MM.1S (cell line): Measurements from ENCODE around the gene TRAF1.

Experiments
- DNase-seq: peaks from one replicate; pipeline ENCODE4 v3.0.0-alpha.2; 2015
- H2AFZ ChIP-seq: fragments of 300-600 bp; sonication (generic); 2 replicates; pipeline ENCODE4 v1.6.0; 2016; ENCODE audit warnings: antibody characterized with exemption, low read length
- H3F3A ChIP-seq: fragments of 300-600 bp; sonication (generic); 2 replicates; pipeline ENCODE4 v1.6.1; 2016; ENCODE audit warnings: mild to moderate bottlenecking, antibody characterized with exemption, low read length, moderate library complexity, mixed read lengths; ENCODE audit not compliant: insufficient read depth
- H3K27ac ChIP-seq: fragments of 300-600 bp; sonication (generic); 2 replicates; pipeline ENCODE4 v1.5.1; 2016; ENCODE audit warnings: mild to moderate bottlenecking, low read length
- H3K27me3 ChIP-seq: fragments of 300-600 bp; sonication (generic); replicated peaks from 2 replicates; pipeline ENCODE4 v1.6.0; 2016; ENCODE audit warnings: low read length; ENCODE audit not compliant: insufficient read depth
- H3K36me3 ChIP-seq: fragments of 300-600 bp; sonication (generic); replicated peaks from 2 replicates; pipeline ENCODE4 v1.6.1; 2016; ENCODE audit warnings: mild to moderate bottlenecking, low read length, mixed read lengths; ENCODE audit not compliant: insufficient read depth
- H3K4me1 ChIP-seq: fragments of 300-600 bp; sonication (generic); 2 replicates; pipeline ENCODE4 v1.6.1; 2016; ENCODE audit warnings: low read length, mixed read lengths
- H3K4me2 ChIP-seq: fragments of 300-600 bp; sonication (generic); 2 replicates; pipeline ENCODE4 v1.6.0; 2016; ENCODE audit warnings: low read depth, low read length
- H3K4me3 ChIP-seq: fragments of 300-600 bp; sonication (generic); 2 replicates; pipeline ENCODE4 v1.5.1; 2016; ENCODE audit warnings: low read length, mixed read lengths
- H3K79me2 ChIP-seq: fragments of 300-600 bp; sonication (generic); 2 replicates; pipeline ENCODE4 v1.6.1; 2016; ENCODE audit warnings: mixed run types, low read length, mixed read lengths
- H3K9ac ChIP-seq: fragments of 300-600 bp; sonication (generic); 2 replicates; pipeline ENCODE4 v1.6.1; 2016; ENCODE audit warnings: low read length, mixed read lengths
- H3K9me2 ChIP-seq: fragments of 300-600 bp; sonication (generic); replicated peaks from 2 replicates; pipeline ENCODE4 v1.6.1; 2016; ENCODE audit warnings: mild to moderate bottlenecking, low read length, mixed read lengths; ENCODE audit not compliant: insufficient read depth
- H3K9me3 ChIP-seq: fragments of 300-600 bp; sonication (generic); replicated peaks from 2 replicates; pipeline ENCODE4 v1.6.1; 2016; ENCODE audit warnings: mild to moderate bottlenecking, low read length, mixed read lengths; ENCODE audit not compliant: insufficient read depth
- H4K20me1 ChIP-seq: fragments of 300-600 bp; sonication (generic); 2 replicates; pipeline ENCODE4 v1.6.1; 2016; ENCODE audit warnings: mild to moderate bottlenecking, low read length, moderate library complexity, mixed read lengths; ENCODE audit not compliant: insufficient read depth
- CTCF ChIP-seq: fragments of 300-600 bp; sonication (generic); IDR thresholded peaks from 2 replicates; pipeline ENCODE4 v1.5.1; 2016; ENCODE audit warnings: antibody characterized with exemption, low read length, mixed read lengths
- EZH2 ChIP-seq: fragments of 300-600 bp; sonication (generic); optimal IDR thresholded peaks from 2 replicates; pipeline ENCODE3; 2017; ENCODE audit warnings: low read depth, mild to moderate bottlenecking, antibody characterized with exemption, low read length, mixed read lengths
- EZH2phosphoT487 ChIP-seq: fragments of 300-600 bp; sonication (generic); IDR thresholded peaks from 2 replicates; pipeline ENCODE4 v1.6.1; 2018; ENCODE audit warnings: antibody characterized with exemption, low read length

The TRAF1 gene

DNA sequence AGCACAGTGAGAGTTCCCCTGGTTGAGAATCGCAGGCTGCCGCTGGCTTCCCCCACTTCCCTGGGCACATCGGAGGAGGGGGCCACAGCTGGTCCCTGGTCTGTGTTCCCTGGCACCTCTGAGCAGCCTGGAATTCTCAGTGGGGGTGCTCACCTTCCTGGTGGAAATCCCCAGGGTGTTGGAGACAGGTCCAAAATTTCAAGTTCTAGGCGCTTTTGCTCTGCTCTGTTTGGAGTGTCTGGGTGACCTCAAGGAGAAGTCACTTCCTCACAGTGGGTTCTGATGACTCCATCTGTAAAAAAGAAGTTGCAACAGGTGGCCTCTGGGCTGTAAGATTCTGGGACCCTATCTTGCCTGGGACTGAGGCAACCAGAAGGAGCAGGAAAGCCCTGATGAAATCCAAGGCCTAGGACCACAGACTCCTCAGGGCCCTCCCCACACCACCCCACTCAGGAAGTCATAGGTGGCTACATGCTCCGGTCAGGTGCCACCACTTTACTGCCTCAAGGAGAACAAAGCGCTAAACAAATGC, at the start of gene TRAF1:
TRAF1 (minus strand) TSS at position 400 of the 532 bp plus-strand sequence. CDS start 721 bp downstream, outside the sequence.
- H3K9ac ChIP-seq = no peak within 1 kb of the TSS
- no peaks in the 10 kb centered on the region for H4K20me1 ChIP-seq
- H3K9me2 ChIP-seq = no peaks in the 10 kb centered on the region
- no peaks in the 10 kb centered on the region for H3K27me3 ChIP-seq
- H3F3A ChIP-seq = peaks cover 33% of the 10 kb centered on the region
- H3K79me2 ChIP-seq = no peaks in the 10 kb centered on the region
- no peak within 1 kb of the TSS for H2AFZ ChIP-seq
- H3K36me3 ChIP-seq = no peaks in the 10 kb centered on the region
- TF ChIP-seq EZH2phosphoT487 (no peak), CTCF (no peak), EZH2 (no peak)
- no peaks in the 10 kb centered on the region for H3K9me3 ChIP-seq
- no peak within 1 kb of the TSS for H3K4me3 ChIP-seq
- peaks cover 40% of the 10 kb centered on the region for H3K4me1 ChIP-seq
- DNase-seq = no peak
- peak within 1 kb of the TSS; percentile 43; the same call in 1 of the 2 replicates for H3K27ac ChIP-seq
- H3K4me2 ChIP-seq = 0 out of 2 replicates have a peak within 1 kb of the TSS, but pooled peaks have one; percentile 92

GRCh38 chr9:120974921-120975320, 48.3 kb upstream of the TRAF1 start:
- H3K27me3 ChIP-seq = no peaks in the 10 kb centered on the region
- H3K9me3 ChIP-seq = no peaks in the 10 kb centered on the region
- H3K9me2 ChIP-seq = no peaks in the 10 kb centered on the region
- no peaks in the 10 kb centered on the region for H3K36me3 ChIP-seq
- H3K9ac ChIP-seq = no peak overlapping the region
- no peak overlapping the region for H3K4me2 ChIP-seq
- no peak overlapping the region for H3K27ac ChIP-seq
- H4K20me1 ChIP-seq = no peaks in the 10 kb centered on the region
- H2AFZ ChIP-seq = no peak overlapping the region
- no peak overlapping the region for H3K4me3 ChIP-seq
- peaks cover 16% of the 10 kb centered on the region for H3K4me1 ChIP-seq
- TF ChIP-seq EZH2phosphoT487 (no peak), CTCF (no peak), EZH2 (no peak)
- no peaks in the 10 kb centered on the region for H3K79me2 ChIP-seq
- DNase-seq = peak; percentile 48
- no peaks in the 10 kb centered on the region for H3F3A ChIP-seq

- Histone ChIP-seq H3K4me1 (peaks cover 16% of the 10 kb centered on the region), H3F3A (no peaks in the 10 kb centered on the region), H3K4me2 (no peak overlapping the region), H3K79me2 (no peaks in the 10 kb centered on the region), H3K27ac (no peak overlapping the region), H3K9me3 (no peaks in the 10 kb centered on the region), H3K4me3 (no peak overlapping the region), H2AFZ (no peak overlapping the region), H4K20me1 (no peaks in the 10 kb centered on the region), H3K36me3 (no peaks in the 10 kb centered on the region), H3K9ac (no peak overlapping the region), H3K9me2 (no peaks in the 10 kb centered on the region), H3K27me3 (no peaks in the 10 kb centered on the region)
- DNase-seq = no peak
- TF ChIP-seq CTCF = no peak
- no peak for TF ChIP-seq EZH2phosphoT487
- no peak for TF ChIP-seq EZH2
Measured at GRCh38 chr9:120974181-120974580, 47.6 kb upstream of the TRAF1 start.
